Ectodermal cell (in vitro differentiated cells): ENCODE measurements around the gene ASMT.

Experiments
- H3K27ac ChIP-seq: 2 replicates; pipeline ENCODE4 v1.7.0; 2013; ENCODE audit warnings: mild to moderate bottlenecking, low read depth, low read length; ENCODE audit not compliant: insufficient read depth, poor library complexity, severe bottlenecking
- H3K27me3 ChIP-seq: 2 replicates; pipeline ENCODE4 v1.7.0; 2013; ENCODE audit warnings: mild to moderate bottlenecking, low read length; ENCODE audit not compliant: insufficient read depth, control insufficient read depth, poor library complexity, severe bottlenecking
- H3K36me3 ChIP-seq: one replicate; pipeline ENCODE4 v1.7.0; 2013; ENCODE audit warnings: low read length; ENCODE audit not compliant: control insufficient read depth, insufficient read depth
- H3K4me1 ChIP-seq: one replicate; pipeline ENCODE4 v1.7.0; 2013; ENCODE audit warnings: low read length; ENCODE audit not compliant: control insufficient read depth, insufficient read depth
- H3K4me3 ChIP-seq: 2 replicates; pipeline ENCODE4 v1.7.0; 2013; ENCODE audit warnings: low read depth, low read length, control low read depth; ENCODE audit not compliant: insufficient read depth
- H3K9me3 ChIP-seq: 2 replicates; pipeline ENCODE4 v1.7.0; 2013; ENCODE audit warnings: mild to moderate bottlenecking, low read length, moderate library complexity; ENCODE audit not compliant: control insufficient read depth
- WGBS, 2 experiments: methylation state at CpG; one replicate each; pipeline ENCODE4 v1.1.7; 2013; ENCODE audit warnings: missing lambda C conversion rate in 2 of 2; 5-methylcytosine and 5-hydroxymethylcytosine counted together

The ASMT gene

GRCh38 chrX:1598021-1598875 is 16.6 kb upstream of the ASMT start:
- WGBS, 2 experiments: 94 to 95% methylated on average over 50 of the region's 50 CpGs
- H3K36me3 ChIP-seq: peaks cover 88% of the 10 kb centered on the region
- H3K4me1 ChIP-seq: no peaks in the 10 kb centered on the region
- H3K4me3 ChIP-seq: no peak overlapping the region
- H3K9me3 ChIP-seq: no peaks in the 10 kb centered on the region
- no peaks in the 10 kb centered on the region for H3K27me3 ChIP-seq
- H3K27ac ChIP-seq: no peak overlapping the region

GRCh38 chrX:1598876-1599790 is 15.7 kb upstream of the ASMT start:
- WGBS, 2 experiments: 95 to 96% methylated on average over 57 of the region's 57 CpGs
- peaks cover 81% of the 10 kb centered on the region for H3K36me3 ChIP-seq

DNA sequence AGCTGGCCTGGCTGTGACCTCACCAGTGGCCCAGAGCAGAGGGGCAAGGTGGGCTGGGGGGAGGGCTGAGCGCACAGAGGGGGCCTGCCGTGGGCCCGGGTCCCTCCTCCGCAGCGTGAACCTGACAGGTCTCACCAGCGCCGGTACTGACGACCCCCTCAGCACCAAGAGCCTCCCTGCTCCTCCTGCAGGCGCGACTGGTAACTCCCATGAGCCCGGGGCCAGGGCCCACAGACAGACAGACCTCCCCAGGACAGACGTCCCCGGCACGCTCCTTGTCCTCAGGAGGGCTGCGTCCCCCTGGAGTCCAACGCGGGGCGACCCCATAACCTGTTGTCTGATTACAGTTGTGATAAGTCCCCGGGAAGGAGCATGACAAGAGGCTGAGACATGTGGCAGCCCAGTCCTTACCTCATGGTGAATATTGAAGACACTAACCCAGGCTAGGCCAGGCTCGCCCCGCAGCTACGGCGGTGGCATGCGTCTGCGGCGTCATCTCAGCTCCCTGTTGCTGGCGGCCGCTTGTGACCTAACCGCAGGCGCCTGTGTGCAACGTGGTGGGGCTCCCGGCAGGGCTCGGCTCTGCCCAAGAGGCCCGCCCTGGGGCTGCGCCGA is 15.0 kb upstream of the ASMT start:
- WGBS, 2 experiments: 95 to 96% methylated on average over 36 of the region's 36 CpGs
- H3K36me3 ChIP-seq: peaks cover 74% of the 10 kb centered on the region

More at GRCh38 chrX:1598876-1599790, 15.7 kb upstream of the ASMT start:
- H3K4me3 ChIP-seq: no peak overlapping the region
- H3K4me1 ChIP-seq: no peaks in the 10 kb centered on the region
- H3K9me3 ChIP-seq: no peaks in the 10 kb centered on the region
- H3K27me3 ChIP-seq: no peaks in the 10 kb centered on the region
- H3K27ac ChIP-seq: no peak overlapping the region

GRCh38 chrX:1600406-1601050 is 14.3 kb upstream of the ASMT start:
- Histone ChIP-seq H3K36me3 (peaks cover 68% of the 10 kb centered on the region), H3K4me1 (no peaks in the 10 kb centered on the region), H3K27me3 (no peaks in the 10 kb centered on the region), H3K4me3 (no peak overlapping the region), H3K27ac (no peak overlapping the region), H3K9me3 (no peaks in the 10 kb centered on the region)
- WGBS, 2 experiments: 97% methylated on average over 52 of the region's 52 CpGs

More for the DNA sequence above, 15.0 kb upstream of the ASMT start:
- Histone ChIP-seq H3K4me1 (no peaks in the 10 kb centered on the region), H3K27ac (no peak overlapping the region), H3K27me3 (no peaks in the 10 kb centered on the region), H3K9me3 (no peaks in the 10 kb centered on the region), H3K4me3 (no peak overlapping the region)

GRCh38 chrX:1601051-1601767 is 13.7 kb upstream of the ASMT start:
- no peaks in the 10 kb centered on the region for H3K27me3 ChIP-seq
- peaks cover 61% of the 10 kb centered on the region for H3K36me3 ChIP-seq
- H3K27ac ChIP-seq: no peak overlapping the region
- H3K9me3 ChIP-seq: no peaks in the 10 kb centered on the region
- 96% methylated on average over 58 of the region's 58 CpGs for WGBS, 2 experiments
- no peaks in the 10 kb centered on the region for H3K4me1 ChIP-seq
- H3K4me3 ChIP-seq: no peak overlapping the region

- WGBS, 2 experiments: 93 to 94% methylated on average over 15 of the region's 15 CpGs
- Histone ChIP-seq H3K36me3 (peaks cover 57% of the 10 kb centered on the region), H3K9me3 (no peaks in the 10 kb centered on the region), H3K4me3 (no peak overlapping the region), H3K27me3 (no peaks in the 10 kb centered on the region), H3K4me1 (no peaks in the 10 kb centered on the region), H3K27ac (no peak overlapping the region)
Observed at GRCh38 chrX:1601768-1602085, 13.1 kb upstream of the ASMT start.

DNA sequence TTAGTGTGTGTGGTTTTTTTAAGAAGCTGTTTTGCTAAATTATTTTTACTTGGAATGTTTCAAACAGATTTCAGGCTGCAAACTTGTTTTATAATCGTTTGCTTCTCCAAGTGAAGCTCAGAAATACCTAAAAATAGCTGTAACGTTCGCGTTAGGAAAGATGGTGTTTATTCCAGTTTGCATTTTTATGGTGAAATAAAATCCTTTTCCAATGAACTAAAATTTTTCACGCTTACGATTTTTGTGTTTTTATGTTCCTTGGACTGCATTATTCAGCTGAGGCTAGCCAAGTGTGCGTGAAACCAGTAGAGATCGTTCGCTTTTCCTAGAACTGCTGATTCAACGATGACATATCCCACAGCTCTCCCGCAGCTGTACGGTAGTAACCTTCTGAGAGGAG is 12.6 kb upstream of the ASMT start:
- no peaks in the 10 kb centered on the region for H3K27me3 ChIP-seq
- no peaks in the 10 kb centered on the region for H3K9me3 ChIP-seq
- 96 to 97% methylated on average over 12 of the region's 12 CpGs for whole genome bisulfite sequencing, 2 experiments
- H3K27ac ChIP-seq: no peak overlapping the region
- H3K4me1 ChIP-seq: no peaks in the 10 kb centered on the region
- peaks cover 52% of the 10 kb centered on the region for H3K36me3 ChIP-seq
- H3K4me3 ChIP-seq: no peak overlapping the region

GRCh38 chrX:1606496-1606895 is 8.4 kb upstream of the ASMT start:
- no peak overlapping the region for H3K4me3 ChIP-seq
- H3K27ac ChIP-seq: no peak overlapping the region
- peaks cover 17% of the 10 kb centered on the region for H3K36me3 ChIP-seq
- no peaks in the 10 kb centered on the region for H3K4me1 ChIP-seq
- no peaks in the 10 kb centered on the region for H3K27me3 ChIP-seq
- WGBS, 2 experiments: 94 to 95% methylated on average over 11 of the region's 11 CpGs
- no peaks in the 10 kb centered on the region for H3K9me3 ChIP-seq

- no peaks in the 10 kb centered on the region for H3K36me3 ChIP-seq
- no peaks in the 10 kb centered on the region for H3K4me1 ChIP-seq
- H3K27ac ChIP-seq: no peak overlapping the region
- H3K9me3 ChIP-seq: no peaks in the 10 kb centered on the region
- no peaks in the 10 kb centered on the region for H3K27me3 ChIP-seq
- 86 to 93% methylated on average over 10 to 11 of the region's 11 CpGs for WGBS, 2 experiments
- no peak overlapping the region for H3K4me3 ChIP-seq
Observed at GRCh38 chrX:1609311-1609710, 5.5 kb upstream of the ASMT start.
